SK-N-SH (cell line): Measurements from ENCODE around the gene DOCK6. TPM values are rescaled to one million over a fixed set of nuclear protein-coding genes. Genes with fewer than 3 reads are reported as not detected.

Source experiments
- CTCF ChIA-PET: fragments of 300-600, 350-600 bp; formaldehyde crosslinking; extraction: SDS; loops from one replicate; lab custom pipeline; 2021; lab: Yijun Ruan, JAX
- POLR2A ChIA-PET: fragments of 350-600 bp; sonication (Branson Sonifier 250); formaldehyde crosslinking; extraction: SDS; loops from one replicate; lab custom pipeline; 2020; ENCODE audit warnings: antibody characterized with exemption, inconsistent platforms; lab: Yijun Ruan, JAX
- DNase-seq: peaks from one replicate; pipeline ENCODE4 v3.0.0; 2012
- H2AFZ ChIP-seq: fragments of 200-600 bp; sonication (generic); 2 replicates; pipeline ENCODE4 v1.8.1; 2016; ENCODE audit warnings: antibody characterized with exemption, mild to moderate bottlenecking, low read depth
- H3F3A ChIP-seq: fragments of 200-600 bp; sonication (generic); replicated peaks from 2 replicates; pipeline ENCODE3; 2016; ENCODE audit warnings: antibody characterized with exemption, mild to moderate bottlenecking; ENCODE audit not compliant: insufficient read depth
- H3K27ac ChIP-seq, 2 experiments: fragments of 200-500 bp in 1 of 2; fragments of 200-600 bp in 1 of 2; sonication (Bioruptor generic) in 1 of 2; sonication (generic), shearing (Covaris generic) in 1 of 2; 2 replicates each; pipeline versions ENCODE4 v1.5.1 to v1.6.1; 2014 to 2016; ENCODE audit warnings: low read depth in 2 of 2, inconsistent platforms in 1 of 2, low read length in 1 of 2, mild to moderate bottlenecking in 1 of 2, mixed read lengths in 1 of 2
- H3K27me3 ChIP-seq: fragments of 200-600 bp; sonication (generic), shearing (Covaris generic); 2 replicates; pipeline ENCODE4 v1.6.1; 2016; ENCODE audit warnings: mixed run types; ENCODE audit not compliant: insufficient read depth
- H3K36me3 ChIP-seq, 2 experiments: fragments of 200-500 bp in 1 of 2; fragments of 200-600 bp in 1 of 2; sonication (Bioruptor generic) in 1 of 2; sonication (generic) in 1 of 2; replicated peaks in 1 of 2; 2 replicates each; pipeline versions ENCODE3 to v1.5.1; 2014 to 2016; ENCODE audit warnings: low read length in 1 of 2, mild to moderate bottlenecking in 1 of 2; ENCODE audit not compliant: insufficient read depth in 2 of 2, control insufficient read depth in 1 of 2
- H3K4me1 ChIP-seq, 2 experiments: fragments of 200-500 bp in 1 of 2; fragments of 200-600 bp in 1 of 2; sonication (Bioruptor generic) in 1 of 2; sonication (generic), shearing (Covaris generic) in 1 of 2; 2 replicates each; pipeline versions ENCODE4 v1.5.1 to v1.6.1; 2014 to 2016; ENCODE audit warnings: low read depth in 1 of 2, low read length in 1 of 2, mixed run types in 1 of 2; ENCODE audit not compliant: insufficient read depth in 2 of 2, control insufficient read depth in 1 of 2
- H3K4me2 ChIP-seq: fragments of 200-600 bp; sonication (generic), shearing (Covaris generic); 2 replicates; pipeline ENCODE4 v1.6.1; 2017; ENCODE audit warnings: mixed run types
- H3K4me3 ChIP-seq, 2 experiments: fragments of 200-500 bp in 1 of 2; fragments of 200-600 bp in 1 of 2; sonication (Bioruptor generic) in 1 of 2; sonication (generic), shearing (Covaris generic) in 1 of 2; 2 replicates each; pipeline versions ENCODE4 v1.5.1 to v1.8.1; 2014 to 2016; ENCODE audit warnings: low read depth in 2 of 2, inconsistent platforms in 1 of 2, low read length in 1 of 2, mild to moderate bottlenecking in 1 of 2, mixed read lengths in 1 of 2, moderate library complexity in 1 of 2
- H3K79me2 ChIP-seq: fragments of 200-600 bp; sonication (generic); 2 replicates; pipeline ENCODE4 v1.8.1; 2017; ENCODE audit warnings: mild to moderate bottlenecking; ENCODE audit not compliant: insufficient read depth
- H3K9ac ChIP-seq: fragments of 200-600 bp; sonication (generic); 2 replicates; pipeline ENCODE4 v1.6.1; 2017; ENCODE audit warnings: mixed run types
- H3K9me2 ChIP-seq: fragments of 200-600 bp; sonication (generic); 2 replicates; pipeline ENCODE4 v1.6.1; 2017; ENCODE audit warnings: mixed run types
- H3K9me3 ChIP-seq: fragments of 200-600 bp; sonication (generic); 2 replicates; pipeline ENCODE4 v1.6.1; 2017; ENCODE audit warnings: mixed run types, mild to moderate bottlenecking, moderate library complexity
- H4K20me1 ChIP-seq: fragments of 200-600 bp; sonication (generic); 2 replicates; pipeline ENCODE4 v1.6.1; 2017; ENCODE audit warnings: mild to moderate bottlenecking, mixed run types; ENCODE audit not compliant: insufficient read depth
- CTCF ChIP-seq: fragments of 200-600 bp; sonication (generic); IDR thresholded peaks from 2 replicates; pipeline ENCODE4 v1.6.1; 2017; ENCODE audit warnings: antibody characterized with exemption, mild to moderate bottlenecking, moderate library complexity
- ELF1 ChIP-seq: IDR thresholded peaks from 2 replicates; pipeline ENCODE4 v1.4.0; 2012
- EZH2phosphoT487 ChIP-seq: fragments of 200-600 bp; sonication (generic); IDR thresholded peaks from 2 replicates; pipeline ENCODE4 v1.6.1; 2017; ENCODE audit warnings: low read depth, mixed run types, mild to moderate bottlenecking, antibody characterized with exemption, moderate library complexity, borderline replicate concordance
- FOXM1 ChIP-seq: IDR thresholded peaks from 2 replicates; pipeline ENCODE4 v1.4.0; 2012; ENCODE audit warnings: low read depth, mild to moderate bottlenecking
- IRF3 ChIP-seq: fragments of 150-350 bp; IDR thresholded peaks from 2 replicates; pipeline ENCODE4 v1.6.1; 2016; ENCODE audit warnings: mild to moderate bottlenecking, low read depth, low read length
- JUND ChIP-seq: IDR thresholded peaks from 2 replicates; pipeline ENCODE4 v1.4.0; 2012
- MAX ChIP-seq: IDR thresholded peaks from 2 replicates; pipeline ENCODE4 v1.4.0; 2012; ENCODE audit warnings: low read depth
- MEF2A ChIP-seq: IDR thresholded peaks from 2 replicates; pipeline ENCODE4 v1.4.0; 2012; ENCODE audit warnings: low read depth, borderline replicate concordance
- MXI1 ChIP-seq: IDR thresholded peaks from 2 replicates; pipeline ENCODE4 v1.6.1; 2012; ENCODE audit warnings: mild to moderate bottlenecking, low read depth, low read length, improper control_type of control experiment
- NFIC ChIP-seq: IDR thresholded peaks from 2 replicates; pipeline ENCODE4 v1.4.0; 2012; ENCODE audit warnings: borderline replicate concordance
- POLR2AphosphoS5 ChIP-seq: IDR thresholded peaks from 2 replicates; pipeline ENCODE4 v1.6.1; 2012; ENCODE audit warnings: low read depth, low read length
- REST ChIP-seq: IDR thresholded peaks from 2 replicates; pipeline ENCODE4 v1.6.1; 2012; ENCODE audit warnings: mild to moderate bottlenecking, low read depth, low read length, moderate library complexity
- USF1 ChIP-seq: IDR thresholded peaks from 2 replicates; pipeline ENCODE4 v1.4.0; 2012; ENCODE audit warnings: low read depth, borderline replicate concordance
- YY1 ChIP-seq: IDR thresholded peaks from 2 replicates; pipeline ENCODE4 v1.4.0; 2012; ENCODE audit warnings: low read depth, mild to moderate bottlenecking
- whole genome bisulfite sequencing: methylation state at CpG from one replicate; pipeline ENCODE4 v1.1.6; 2017; ENCODE audit warnings: low lambda C conversion rate; 5-methylcytosine and 5-hydroxymethylcytosine counted together
- polyA plus RNA-seq, 3 experiments: library from polyadenylated mRNA; depleted of rRNA; stranded (reverse); fragments of >200 nt; gene quantifications; 2 replicates each; pipeline ENCODE4 v1.2.3, GENCODE V29; 2012

DOCK6 gene
- polyA plus RNA-seq, 1 of the 3 experiments (the other 2 are of a cell fraction), result 18.3 TPM

- no peaks in the 10 kb centered on the region for H3K9me3 ChIP-seq
- H3K4me2 ChIP-seq, result no peak overlapping the region
- no peak overlapping the region for H2AFZ ChIP-seq
- no peaks in the 10 kb centered on the region for H3K79me2 ChIP-seq
- H3F3A ChIP-seq, result no peaks in the 10 kb centered on the region
- peaks cover 1 to 8% of the 10 kb centered on the region in 2 experiments for H3K36me3 ChIP-seq
- H3K4me1 ChIP-seq, result no peaks in the 10 kb centered on the region
- H3K4me3 ChIP-seq, result no peak overlapping the region
- ChIA-PET POLR2A (no interaction called here), CTCF (interaction anchor here (0.8 to 2.8 kb wide), 2 partner anchors 23 to 101 kb away, joined by 3 to 12 read pairs; no protein-coding TSS in a partner anchor)
- no peak for TF ChIP-seq POLR2AphosphoS5
- no peaks in the 10 kb centered on the region for H3K9me2 ChIP-seq
- H3K27ac ChIP-seq, result no peak overlapping the region
- no peaks in the 10 kb centered on the region for H3K27me3 ChIP-seq
- H4K20me1 ChIP-seq, result no peaks in the 10 kb centered on the region
- DNase-seq, result no peak
- 91% methylated on average over 1 of the region's 1 CpG for WGBS
- no peak overlapping the region for H3K9ac ChIP-seq
Observed at GRCh38 chr19:11226716-11227166, 35.6 kb downstream of the DOCK6 start.

- WGBS, result 96% methylated on average over 3 of the region's 3 CpGs
- Histone ChIP-seq H3K4me2 (no peak overlapping the region), H3K36me3 (peaks cover 5 to 16% of the 10 kb centered on the region in 2 experiments), H3K27me3 (no peaks in the 10 kb centered on the region), H3K9me2 (no peaks in the 10 kb centered on the region), H3K9me3 (no peaks in the 10 kb centered on the region), H3K79me2 (no peaks in the 10 kb centered on the region), H2AFZ (no peak overlapping the region), H3K4me3 (no peak overlapping the region), H3K27ac (no peak overlapping the region), H3K9ac (no peak overlapping the region), H3F3A (no peaks in the 10 kb centered on the region), H3K4me1 (no peaks in the 10 kb centered on the region), H4K20me1 (no peaks in the 10 kb centered on the region)
- CTCF ChIA-PET, result interaction anchor here (1.2 to 2.8 kb wide), 2 partner anchors 17 to 100 kb away, joined by 3 to 12 read pairs; no protein-coding TSS in a partner anchor
- TF ChIP-seq MEF2A (no peak), CTCF (no peak), IRF3 (no peak), JUND (no peak)
- no peak for DNase-seq
- POLR2A ChIA-PET, result no interaction called here
Observed at GRCh38 chr19:11225815-11226214, 36.5 kb downstream of the DOCK6 start.

- no peak for DNase-seq
- 98% methylated on average over 4 of the region's 5 CpGs for whole genome bisulfite sequencing
- TF ChIP-seq MXI1 (no peak), MEF2A (no peak), MAX (no peak), YY1 (no peak), REST (no peak), ELF1 (no peak), USF1 (no peak), EZH2phosphoT487 (no peak), FOXM1 (no peak), NFIC (no peak)
Observed at GRCh38 chr19:11225172-11225571, 37.2 kb downstream of the DOCK6 start.

More at GRCh38 chr19:11225172-11225571, 37.2 kb downstream of the DOCK6 start:
- no peak overlapping the region for H3K27ac ChIP-seq
- H4K20me1 ChIP-seq, result no peaks in the 10 kb centered on the region
- H3K27me3 ChIP-seq, result no peaks in the 10 kb centered on the region
- H3K9ac ChIP-seq, result no peak overlapping the region
- CTCF ChIA-PET, result interaction anchor here (1.2 to 2.8 kb wide), 2 partner anchors 17 to 99 kb away, joined by 3 to 12 read pairs; no protein-coding TSS in a partner anchor
- POLR2A ChIA-PET, result no interaction called here
- H3K9me2 ChIP-seq, result no peaks in the 10 kb centered on the region
- H3K9me3 ChIP-seq, result no peaks in the 10 kb centered on the region; the same call in 1 of the 2 replicates
- H3K36me3 ChIP-seq, result peaks cover 5 to 20% of the 10 kb centered on the region in 2 experiments
- peaks cover 3% of the 10 kb centered on the region for H3F3A ChIP-seq
- no peaks in the 10 kb centered on the region for H3K79me2 ChIP-seq
- no peaks in the 10 kb centered on the region for H3K4me1 ChIP-seq
- H3K4me2 ChIP-seq, result no peak overlapping the region
- H3K4me3 ChIP-seq, result no peak overlapping the region
- no peak overlapping the region for H2AFZ ChIP-seq
